ENCODE data around the gene ADAM12. TPM values are rescaled to one million over a fixed set of nuclear protein-coding genes. Genes with fewer than 3 reads are reported as not detected.
"Not testable (repeated sequence)": the region's sequence is repeated elsewhere in the genome, so short reads cannot be mapped to it uniquely, and the experiment has no call there.

The ADAM12 gene
- total and polyA plus RNA-seq, 5 donors = 0.14 to 2.7 (median 1.4) TPM

DNA sequence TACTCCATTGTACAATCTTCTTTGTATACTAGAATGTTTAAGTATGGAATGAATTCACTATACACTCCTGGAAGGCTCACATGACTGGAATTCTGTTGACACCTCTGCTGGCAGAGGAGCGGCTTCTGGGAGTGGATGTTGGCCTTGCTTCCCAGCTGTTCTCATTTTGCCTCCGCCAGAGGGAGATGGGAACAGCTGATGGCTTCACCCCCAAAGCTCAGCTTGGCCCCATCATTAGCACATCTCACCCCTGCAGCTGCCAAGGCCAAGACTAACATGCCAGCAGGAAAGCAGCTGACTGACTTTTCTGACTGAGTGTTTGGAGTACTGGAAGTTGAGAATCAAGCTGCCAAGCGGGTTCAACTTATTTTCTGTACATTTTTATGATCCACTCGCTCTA is 15.1 kb downstream of the ADAM12 start:
- Histone ChIP-seq H3K4me1 (ENCODE audit: control insufficient read depth, insufficient read depth, low read length) (no peaks in the 10 kb centered on the region), H3K27ac (ENCODE audit: low read length) (no peak overlapping the region), H3K4me3 (ENCODE audit: low read length) (no peak overlapping the region), H3K9me3 (ENCODE audit: control insufficient read depth, low read length) (peaks cover 2% of the 10 kb centered on the region), H3K27me3 (ENCODE audit: control insufficient read depth, insufficient read depth) (no peaks in the 10 kb centered on the region)
- DNase-seq (peak in 2 of 3 donors; percentile 45 to 57), ATAC-seq (peak; percentile 36 to 67)
- WGBS = 57% methylated on average over 4 of the region's 4 CpGs
- intact Hi-C loops (cut with DNase I) = no loop called here

DNA sequence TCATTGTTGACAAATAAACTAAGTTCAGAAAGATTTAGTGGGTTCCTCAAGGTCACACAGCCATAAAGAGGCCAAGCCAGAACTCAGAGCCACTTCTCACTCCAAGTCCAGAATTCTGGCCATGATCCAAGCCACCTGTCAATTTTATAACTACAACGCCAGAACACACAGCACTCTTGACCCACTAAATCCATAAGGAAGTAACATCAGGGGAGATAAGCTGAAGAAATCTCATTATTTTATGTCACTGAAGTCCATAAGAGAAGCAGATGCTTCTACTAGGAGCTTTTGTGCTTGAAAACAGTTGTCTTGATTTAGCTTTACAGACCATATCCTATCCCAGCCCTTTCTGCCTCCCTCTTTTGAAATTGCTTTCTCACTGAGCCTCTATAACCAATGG is 15.9 kb downstream of the ADAM12 start:
- H3K27me3 ChIP-seq (ENCODE audit: control insufficient read depth, insufficient read depth) = no peaks in the 10 kb centered on the region
- WGBS = 10% methylated on average over 1 of the region's 1 CpG
- peaks cover 2% of the 10 kb centered on the region for H3K9me3 ChIP-seq (ENCODE audit: control insufficient read depth, low read length)
- ATAC-seq (no peak), DNase-seq (no peak)
- H3K4me1 ChIP-seq (ENCODE audit: control insufficient read depth, insufficient read depth, low read length) = no peaks in the 10 kb centered on the region
- H3K27ac ChIP-seq (ENCODE audit: low read length) = no peak overlapping the region
- intact Hi-C loops (cut with DNase I) = no loop called here
- no peak overlapping the region for H3K4me3 ChIP-seq (ENCODE audit: low read length)

DNA sequence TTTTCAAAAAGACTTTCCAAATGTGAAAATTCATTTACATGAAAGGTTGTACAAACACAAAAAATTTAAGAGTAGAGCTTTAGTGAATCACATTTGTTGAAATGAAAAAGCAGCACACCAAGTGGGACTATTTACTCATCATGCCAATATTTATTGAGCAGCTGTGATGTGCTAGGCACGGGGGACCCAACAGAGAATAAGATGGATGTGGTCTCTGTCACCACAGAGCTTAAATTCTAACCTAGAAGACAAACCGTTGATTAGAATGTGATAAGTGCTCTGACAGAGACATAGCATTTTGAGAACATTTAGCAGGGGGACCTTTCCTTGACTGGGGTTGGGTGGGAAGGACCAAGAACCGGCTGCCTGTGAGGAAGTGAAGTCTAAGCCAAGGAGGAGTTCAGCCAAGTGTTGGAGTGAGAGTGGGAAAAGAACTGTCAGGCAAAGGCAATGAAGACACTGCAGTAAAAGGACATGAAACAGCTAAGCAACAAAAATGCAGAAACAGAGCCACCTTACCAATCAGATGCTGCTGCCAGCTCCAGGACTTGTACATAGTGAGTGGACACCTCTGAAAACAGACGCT is 19.1 kb downstream of the ADAM12 start:
- intact Hi-C loops (cut with DNase I) = no loop called here
- no peak for DNase-seq

DNA sequence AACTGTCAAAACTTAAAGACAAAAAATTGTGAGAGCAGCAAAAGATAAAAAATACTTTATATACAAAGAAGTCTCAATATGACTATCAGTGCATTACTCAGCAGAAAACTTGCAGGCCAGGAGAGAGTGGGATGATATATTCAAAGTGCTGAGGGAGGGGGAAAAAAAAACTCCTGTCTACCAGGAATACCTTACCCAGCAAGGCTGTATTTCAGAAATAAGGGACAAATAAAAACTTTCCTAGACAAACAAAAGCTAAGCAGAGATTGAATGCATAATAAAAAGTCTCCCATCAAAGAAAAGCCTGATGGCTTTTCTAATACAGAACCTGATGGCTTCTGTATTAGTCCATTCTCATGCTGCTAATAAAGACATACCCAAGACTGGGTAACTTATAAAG is 31.1 kb downstream of the ADAM12 start:
- no peak for ATAC-seq
- Histone ChIP-seq H3K9me3 (ENCODE audit: control insufficient read depth, low read length) (peaks cover 2% of the 10 kb centered on the region), H3K4me1 (ENCODE audit: control insufficient read depth, insufficient read depth, low read length) (no peaks in the 10 kb centered on the region), H3K4me3 (ENCODE audit: low read length) (no peak overlapping the region), H3K27ac (ENCODE audit: low read length) (no peak overlapping the region), H3K27me3 (ENCODE audit: control insufficient read depth, insufficient read depth) (no peaks in the 10 kb centered on the region)
- DNase-seq = no peak
- intact Hi-C loops (cut with DNase I) = no loop called here

More for the DNA sequence above, 19.1 kb downstream of the ADAM12 start:
- Histone ChIP-seq H3K27ac (ENCODE audit: low read length) (no peak overlapping the region), H3K27me3 (ENCODE audit: control insufficient read depth, insufficient read depth) (no peaks in the 10 kb centered on the region), H3K4me1 (ENCODE audit: control insufficient read depth, insufficient read depth, low read length) (no peaks in the 10 kb centered on the region), H3K4me3 (ENCODE audit: low read length) (no peak overlapping the region), H3K9me3 (ENCODE audit: control insufficient read depth, low read length) (no peaks in the 10 kb centered on the region)
- 37% methylated on average over 4 of the region's 4 CpGs for WGBS
- ATAC-seq = peak in 1 of 2 donors; percentile 86

DNA sequence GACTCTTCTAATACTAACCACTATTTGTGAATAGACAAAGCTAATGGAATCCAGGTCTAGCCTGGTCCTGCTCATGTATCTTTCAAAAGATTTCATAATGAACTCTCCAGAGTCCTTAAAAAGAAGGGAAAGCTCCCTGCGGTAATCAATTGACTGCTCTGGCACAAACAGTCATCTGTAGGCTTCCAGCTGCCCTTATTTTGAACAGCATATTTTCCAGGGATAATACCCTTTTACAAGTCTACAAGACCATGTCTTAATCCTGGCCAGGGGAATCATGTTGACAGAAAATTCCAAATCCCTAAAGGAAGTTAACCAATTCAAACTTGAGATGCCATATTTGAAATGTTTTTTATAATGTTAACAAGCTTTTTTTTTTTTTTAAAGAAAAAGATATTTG is 34.6 kb downstream of the ADAM12 start:
- intact Hi-C loops (cut with DNase I) = no loop called here
- H3K9me3 ChIP-seq (ENCODE audit: control insufficient read depth, low read length) = peaks cover 2% of the 10 kb centered on the region
- WGBS = 95% methylated on average over 1 of the region's 1 CpG
- H3K27me3 ChIP-seq (ENCODE audit: control insufficient read depth, insufficient read depth) = no peaks in the 10 kb centered on the region
- no peak overlapping the region for H3K4me3 ChIP-seq (ENCODE audit: low read length)
- no peaks in the 10 kb centered on the region for H3K4me1 ChIP-seq (ENCODE audit: control insufficient read depth, insufficient read depth, low read length)
- no peak for ATAC-seq
- H3K27ac ChIP-seq (ENCODE audit: low read length) = no peak overlapping the region
- no peak for DNase-seq

DNA sequence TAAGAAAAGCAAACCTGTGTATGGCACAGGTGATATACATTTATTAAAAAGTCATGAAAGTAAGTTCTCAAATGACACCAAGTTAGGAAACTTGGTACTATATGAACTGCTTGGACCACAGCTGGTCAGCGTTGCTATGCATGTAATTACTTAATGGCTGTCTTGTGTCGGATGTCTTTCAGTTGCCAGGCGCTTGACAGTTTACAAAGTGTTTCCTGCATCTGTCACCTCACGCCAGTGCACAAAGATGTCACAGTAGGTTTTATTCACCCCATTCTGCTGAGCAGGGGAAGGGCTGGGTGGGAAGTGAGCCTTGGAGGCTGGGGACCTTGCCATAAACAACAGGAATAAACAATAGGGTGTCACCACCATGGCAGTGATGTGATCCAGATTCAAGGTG is 35.8 kb downstream of the ADAM12 start:
- intact Hi-C loops (cut with DNase I) = no loop called here
- ATAC-seq (no peak), DNase-seq (no peak)
- Histone ChIP-seq H3K9me3 (ENCODE audit: control insufficient read depth, low read length) (peaks cover 2% of the 10 kb centered on the region), H3K4me3 (ENCODE audit: low read length) (no peak overlapping the region), H3K4me1 (ENCODE audit: control insufficient read depth, insufficient read depth, low read length) (no peaks in the 10 kb centered on the region), H3K27ac (ENCODE audit: low read length) (no peak overlapping the region), H3K27me3 (ENCODE audit: control insufficient read depth, insufficient read depth) (no peaks in the 10 kb centered on the region)
- 73% methylated on average over 4 of the region's 4 CpGs for WGBS

DNA sequence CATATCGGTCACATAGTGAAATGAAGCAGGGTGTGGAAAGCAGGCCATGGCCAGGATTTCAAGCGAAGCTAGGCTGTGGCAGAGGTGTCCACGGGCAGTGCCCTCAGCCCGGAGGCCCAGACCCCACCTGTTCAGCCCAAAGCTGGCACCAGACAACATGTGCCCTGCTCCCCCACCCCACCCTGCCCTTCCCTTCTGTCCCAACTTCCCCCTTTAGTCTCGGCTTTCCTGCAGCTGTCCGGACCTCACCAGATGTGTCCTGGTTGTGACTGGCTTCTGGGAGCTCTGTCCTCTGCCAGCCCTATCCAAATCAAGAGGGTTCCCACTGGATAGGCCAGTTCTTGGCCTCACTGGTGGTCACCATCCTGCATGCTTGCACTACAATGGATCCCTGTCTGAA is 37.3 kb downstream of the ADAM12 start:
- WGBS = 77% methylated on average over 6 of the region's 6 CpGs
- H3K4me3 ChIP-seq (ENCODE audit: low read length) = no peak overlapping the region
- H3K27ac ChIP-seq (ENCODE audit: low read length) = no peak overlapping the region
- DNase-seq = no peak
- peak in 1 of 2 donors; percentile 11 for ATAC-seq
- intact Hi-C loops (cut with DNase I) = no loop called here
- peaks cover 2% of the 10 kb centered on the region for H3K9me3 ChIP-seq (ENCODE audit: control insufficient read depth, low read length)
- no peaks in the 10 kb centered on the region for H3K27me3 ChIP-seq (ENCODE audit: control insufficient read depth, insufficient read depth)
- H3K4me1 ChIP-seq (ENCODE audit: control insufficient read depth, insufficient read depth, low read length) = no peaks in the 10 kb centered on the region

DNA sequence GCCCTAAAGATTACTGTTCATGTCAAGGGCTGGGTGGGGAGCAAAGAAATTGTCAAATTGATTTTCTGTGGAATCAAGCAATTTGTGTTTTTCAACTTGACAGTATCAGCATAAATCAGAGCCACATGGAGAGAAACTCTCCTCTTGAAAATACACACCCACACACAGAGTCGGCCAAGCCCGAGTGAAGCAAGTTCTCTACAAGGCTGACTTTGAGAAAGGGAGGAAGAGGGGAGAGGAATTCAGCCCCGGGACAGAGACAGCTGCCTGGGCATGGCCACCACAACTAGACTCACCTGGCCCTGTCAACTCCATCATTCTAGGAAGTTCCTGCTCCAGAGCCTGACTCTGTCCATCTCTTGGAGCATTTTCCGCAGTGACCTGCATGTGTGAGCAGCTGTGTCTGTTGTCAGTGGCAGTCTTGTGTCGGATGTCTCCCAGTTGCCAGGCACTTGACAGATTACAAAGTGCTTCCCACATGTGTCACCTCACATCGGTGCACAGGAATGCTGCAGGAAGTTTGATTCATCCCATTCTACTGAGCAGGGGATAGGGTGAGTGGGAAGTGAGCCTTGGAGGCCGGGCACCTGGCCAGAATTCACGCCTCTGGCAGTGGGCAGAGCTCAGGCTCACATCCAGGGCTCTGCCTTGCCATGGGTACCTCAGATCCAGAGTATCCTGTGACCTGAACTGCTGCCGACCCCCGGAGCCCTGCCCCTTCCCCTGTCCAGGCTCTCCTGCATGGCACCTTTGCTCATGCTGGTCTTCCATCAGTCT is 37.9 kb downstream of the ADAM12 start:
- Histone ChIP-seq H3K27me3 (ENCODE audit: control insufficient read depth, insufficient read depth) (no peaks in the 10 kb centered on the region), H3K4me1 (ENCODE audit: control insufficient read depth, insufficient read depth, low read length) (no peaks in the 10 kb centered on the region), H3K27ac (ENCODE audit: low read length) (no peak overlapping the region), H3K9me3 (ENCODE audit: control insufficient read depth, low read length) (no peaks in the 10 kb centered on the region), H3K4me3 (ENCODE audit: low read length) (no peak overlapping the region)
- intact Hi-C loops (cut with DNase I) = no loop called here
- 38% methylated on average over 10 of the region's 10 CpGs for WGBS
- ATAC-seq (peak; percentile 38 to 84), DNase-seq (peak in 2 of 3 donors; percentile 20 to 72)

DNA sequence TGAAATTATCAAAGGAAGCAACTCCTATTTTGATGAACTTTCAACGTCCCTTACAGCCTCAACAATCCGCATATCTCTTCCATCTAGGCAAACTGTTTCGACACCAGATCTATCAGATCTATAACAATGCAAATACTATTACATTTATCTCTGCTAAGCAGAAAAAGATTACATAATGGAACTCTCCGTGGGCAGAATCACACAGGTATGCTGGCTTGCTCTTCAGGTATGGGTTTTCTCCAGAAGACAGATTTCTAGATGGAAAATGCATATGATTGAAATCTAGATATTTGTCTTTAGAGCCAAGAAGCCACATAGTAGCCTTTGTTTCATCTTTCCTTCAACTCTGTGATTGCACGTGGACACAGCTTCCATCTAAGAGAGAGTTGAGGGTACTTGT is 38.6 kb downstream of the ADAM12 start:
- Histone ChIP-seq H3K27me3 (ENCODE audit: control insufficient read depth, insufficient read depth) (no peaks in the 10 kb centered on the region), H3K4me3 (ENCODE audit: low read length) (no peak overlapping the region), H3K9me3 (ENCODE audit: control insufficient read depth, low read length) (no peaks in the 10 kb centered on the region), H3K4me1 (ENCODE audit: control insufficient read depth, insufficient read depth, low read length) (no peaks in the 10 kb centered on the region), H3K27ac (ENCODE audit: low read length) (no peak overlapping the region)
- DNase-seq (no peak), ATAC-seq (no peak)
- 82% methylated on average over 5 of the region's 5 CpGs for whole genome bisulfite sequencing
- intact Hi-C loops (cut with DNase I) = no loop called here

DNA sequence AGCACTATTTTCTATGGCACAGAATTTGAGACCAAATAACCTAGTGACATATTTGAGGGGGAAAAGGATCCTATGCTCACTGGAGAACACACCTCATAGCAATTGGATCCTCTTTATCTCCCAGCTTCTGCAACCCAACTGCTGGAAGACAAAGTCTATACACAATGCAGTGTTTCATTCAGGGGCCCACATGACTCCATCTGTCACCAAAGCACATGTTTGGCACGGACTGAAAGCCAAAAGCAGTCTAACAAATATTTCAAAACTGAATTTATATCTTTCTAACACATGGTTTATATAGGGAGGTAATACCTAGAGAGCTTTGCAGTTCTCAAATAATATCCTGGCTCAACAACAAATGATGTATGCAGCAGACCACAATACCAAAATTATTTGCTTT is 39.2 kb downstream of the ADAM12 start:
- WGBS = 56% methylated on average over 1 of the region's 1 CpG
- Histone ChIP-seq H3K27me3 (ENCODE audit: control insufficient read depth, insufficient read depth) (no peaks in the 10 kb centered on the region), H3K4me1 (ENCODE audit: control insufficient read depth, insufficient read depth, low read length) (no peaks in the 10 kb centered on the region), H3K4me3 (ENCODE audit: low read length) (no peak overlapping the region), H3K9me3 (ENCODE audit: control insufficient read depth, low read length) (no peaks in the 10 kb centered on the region), H3K27ac (ENCODE audit: low read length) (no peak overlapping the region)
- DNase-seq (no peak), ATAC-seq (no peak)
- intact Hi-C loops (cut with DNase I) = no loop called here

DNA sequence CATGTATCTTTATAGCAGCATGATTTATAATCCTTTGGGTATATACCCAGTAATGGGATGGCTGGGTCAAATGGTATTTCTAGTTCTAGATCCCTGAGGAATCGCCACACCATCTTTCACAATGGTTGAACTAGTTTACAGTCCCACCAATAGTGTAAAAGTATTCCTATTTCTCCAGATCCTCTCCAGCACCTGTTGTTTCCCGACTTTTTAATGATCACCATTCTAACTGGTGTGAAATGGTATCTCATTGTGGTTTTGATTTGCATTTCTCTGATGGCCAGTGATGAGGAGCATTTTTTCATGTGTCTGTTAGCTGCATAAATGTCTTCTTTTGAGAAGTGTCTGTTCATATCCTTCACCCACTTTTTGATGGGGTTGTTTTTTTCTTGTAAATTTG is 44.8 kb downstream of the ADAM12 start:
- intact Hi-C loops (cut with DNase I); H3K27me3 ChIP-seq (ENCODE audit: control insufficient read depth, insufficient read depth); ATAC-seq; H3K9me3 ChIP-seq (ENCODE audit: control insufficient read depth, low read length); DNase-seq; H3K4me3 ChIP-seq (ENCODE audit: low read length); H3K4me1 ChIP-seq (ENCODE audit: control insufficient read depth, insufficient read depth, low read length); H3K27ac ChIP-seq (ENCODE audit: low read length): not testable (repeated sequence)
- WGBS = 93% methylated on average over 2 of the region's 2 CpGs
